K562 (cell line): ENCODE data around the gene RPN1. TPM values are rescaled to one million over a fixed set of nuclear protein-coding genes. Genes with fewer than 3 reads are reported as not detected.
A peak's percentile ranks its signal among the peaks of the same experiment; 100 is the strongest.

Source experiments
- ATAC-seq: fragments of 200-7000 bp; cut with Tn5 transposase; 3 replicates; pipeline ENCODE4 v1.9.1; 2020; ENCODE audit warnings: moderate library complexity
- BruUV-seq: library from RNA; stranded (reverse); fragments of 400-500 nt; replicated peaks from 2 replicates; lab custom pipeline; 2021; lab: Mats Ljungman, UMichigan
- CTCF ChIA-PET: fragments of 300-600 bp; formaldehyde crosslinking; extraction: SDS; loops from one replicate; lab custom pipeline; 2021; ENCODE audit warnings: low intra/inter-chr PET ratio; lab: Yijun Ruan, JAX
- POLR2A ChIA-PET: fragments of 300-600, 350-650 bp; sonication (Branson Sonifier 250); formaldehyde crosslinking; extraction: SDS; loops from one replicate; lab custom pipeline; 2021; ENCODE audit warnings: antibody characterized with exemption, inconsistent platforms; lab: Yijun Ruan, JAX
- DNase-seq, 4 experiments: peaks; one replicate each; pipeline versions ENCODE4 v3.0.0 to v3.0.0-alpha.2; 2011 to 2018; ENCODE audit warnings: low spot score in 3 of 4, mixed read lengths in 3 of 4; ENCODE audit errors: extremely low read depth in 1 of 4
- FAIRE-seq: peaks from 2 replicates; lab custom pipeline; 2011; peaks lifted over from hg19 to GRCh38; lab: Jason Lieb, UNC
- H2AFZ ChIP-seq: 2 replicates; pipeline ENCODE4 v1.6.0; 2011; ENCODE audit warnings: low read depth, low read length, control low read depth, inconsistent platforms
- H3K27ac ChIP-seq: fragments of 200-600 bp; 3 replicates; pipeline ENCODE4 v1.8.0; 2011; ENCODE audit warnings: low read depth, mild to moderate bottlenecking, control low read depth, inconsistent platforms, low read length, moderate library complexity, mixed read lengths; ENCODE audit errors: extremely low read depth
- H3K27me3 ChIP-seq, 2 experiments: fragments of 300-600 bp in 1 of 2; 2 replicates in 1 of 2; 3 replicates in 1 of 2; pipeline versions ENCODE4 v1.6.0 to v1.8.0; 2011; ENCODE audit warnings: inconsistent platforms in 2 of 2, low read length in 2 of 2, mild to moderate bottlenecking in 1 of 2, mixed read lengths in 1 of 2, moderate library complexity in 1 of 2; ENCODE audit not compliant: control insufficient read depth in 2 of 2, insufficient read depth in 2 of 2
- H3K36me3 ChIP-seq: fragments of 300-600 bp; 3 replicates; pipeline ENCODE4 v1.8.0; 2011; ENCODE audit warnings: mild to moderate bottlenecking, low read length, inconsistent platforms; ENCODE audit not compliant: control insufficient read depth, insufficient read depth
- H3K4me1 ChIP-seq, 2 experiments: fragments of 200-600 bp in 1 of 2; replicated peaks in 1 of 2; 2 replicates in 1 of 2; 3 replicates in 1 of 2; pipeline versions ENCODE4 v1.5.1 to v1.8.0; 2011; ENCODE audit warnings: inconsistent platforms in 2 of 2, low read length in 2 of 2, mild to moderate bottlenecking in 1 of 2, mixed read lengths in 1 of 2, moderate library complexity in 1 of 2; ENCODE audit not compliant: control insufficient read depth in 2 of 2, insufficient read depth in 2 of 2
- H3K4me2 ChIP-seq: 2 replicates; pipeline ENCODE4 v1.6.1; 2011; ENCODE audit warnings: low read length, control low read depth, inconsistent platforms, mixed read lengths; ENCODE audit not compliant: insufficient read depth
- H3K4me3 ChIP-seq: fragments of 200-600 bp; sonication (generic), shearing (Covaris generic); 2 replicates; pipeline ENCODE4 v1.5.1; 2016; ENCODE audit warnings: control low read depth, inconsistent platforms
- H3K79me2 ChIP-seq: fragments of 200-600 bp; 3 replicates; pipeline ENCODE4 v1.8.0; 2011; ENCODE audit warnings: low read length, inconsistent platforms; ENCODE audit not compliant: control insufficient read depth, insufficient read depth
- H3K9ac ChIP-seq, 2 experiments: 2 replicates each; pipeline versions ENCODE4 v1.6.0 to v1.6.1; 2011; ENCODE audit warnings: low read depth in 2 of 2, low read length in 2 of 2, control low read depth in 1 of 2, inconsistent platforms in 1 of 2, mild to moderate bottlenecking in 1 of 2, mixed read lengths in 1 of 2; ENCODE audit not compliant: insufficient read depth in 1 of 2
- H3K9me1 ChIP-seq: one replicate; pipeline ENCODE4 v1.6.0; 2011; ENCODE audit warnings: inconsistent platforms, mild to moderate bottlenecking, low read length, moderate library complexity; ENCODE audit not compliant: control insufficient read depth, insufficient read depth
- H3K9me3 ChIP-seq: replicated peaks from 2 replicates; pipeline ENCODE4 v1.5.1; 2011; ENCODE audit warnings: low read depth, low read length, inconsistent platforms; ENCODE audit not compliant: control insufficient read depth, insufficient read depth
- H4K20me1 ChIP-seq: replicated peaks from 2 replicates; pipeline ENCODE4 v1.6.1; 2011; ENCODE audit warnings: low read length, inconsistent platforms, mixed read lengths; ENCODE audit not compliant: control insufficient read depth, insufficient read depth
- DEAF1 ChIP-seq: fragments of 450-650 bp; formaldehyde crosslinking; IDR thresholded peaks from 2 replicates; pipeline ENCODE4 v1.4.0; 2020; ENCODE audit warnings: mild to moderate bottlenecking, moderate library complexity
- EP400 ChIP-seq: fragments of 450-650 bp; IDR thresholded peaks from 2 replicates; pipeline ENCODE4 v1.6.1; 2017; ENCODE audit warnings: antibody characterized with exemption, mild to moderate bottlenecking, moderate library complexity
- L3MBTL2 ChIP-seq: fragments of 450-650 bp; IDR thresholded peaks from 2 replicates; pipeline ENCODE4 v1.6.1; 2016; ENCODE audit warnings: mild to moderate bottlenecking, moderate library complexity
- MAX ChIP-seq: sonication (generic); formaldehyde crosslinking; IDR thresholded peaks from 2 replicates; pipeline ENCODE4 v1.9.0; 2022; ENCODE audit warnings: mild to moderate bottlenecking, missing genetic modification reagents
- MYC ChIP-seq, 2 experiments: fragments of 250-450 bp in 1 of 2; sonication (Bioruptor Pico) in 1 of 2; IDR thresholded peaks; 2 replicates each; pipeline versions ENCODE4 v1.5.1 to v1.6.1; 2012 to 2021; ENCODE audit warnings: low read depth in 2 of 2, borderline replicate concordance in 1 of 2, improper control_type of control experiment in 1 of 2, low read length in 1 of 2, mild to moderate bottlenecking in 1 of 2, moderate library complexity in 1 of 2
- RAD21 ChIP-seq, 2 experiments: fragments of 250-450 bp in 1 of 2; fragments of 450-650 bp in 1 of 2; sonication (Bioruptor Pico) in 1 of 2; formaldehyde crosslinking in 1 of 2; IDR thresholded peaks in 1 of 2; conservative IDR thresholded peaks in 1 of 2; 2 replicates each; pipeline versions ENCODE4 v1.4.0 to v1.8.0; 2020 to 2022; ENCODE audit warnings: mild to moderate bottlenecking in 2 of 2, moderate library complexity in 1 of 2
- SMARCA5 ChIP-seq: fragments of 450-650 bp; IDR thresholded peaks from 2 replicates; pipeline ENCODE4 v1.6.1; 2016
- SMC3 ChIP-seq: conservative IDR thresholded peaks from 2 replicates; pipeline ENCODE4 v1.6.1; 2011; ENCODE audit warnings: low read depth, low read length, improper control_type of control experiment; ENCODE audit not compliant: insufficient read depth
- WGBS: fragments of 100-300 bp; shearing (Covaris generic); methylation state at CpG from one replicate; pipeline ENCODE4 v1.1.6; 2016; ENCODE audit warnings: low coverage, mixed read lengths; ENCODE audit not compliant: insufficient coverage; ENCODE audit errors: missing lambda C conversion rate; 5-methylcytosine and 5-hydroxymethylcytosine counted together
- in situ Hi-C: fragments of 300-500 bp; cut with MboI; formaldehyde crosslinking; loops from 4 replicates; pipeline ENCODE4 v1.15.0; 2018; ENCODE audit warnings: inconsistent platforms, mixed read lengths
- intact Hi-C: fragments of 100-400 bp; cut with micrococcal nuclease; formaldehyde crosslinking; loops from 2 replicates; pipeline ENCODE4 v1.14.2; 2022
- polyA plus RNA-seq, 8 experiments: library from polyadenylated mRNA; depleted of rRNA in 4 of 8; stranded (reverse) in 5 of 8; unstranded in 3 of 8; fragments of >200 nt; fragmentation: Nextera tagmentation in 2 of 8; fragmentation: Illumina TruSeq in 1 of 8; extraction: Ambion mirVana in 2 of 8; extraction: Trizol in 1 of 8; gene quantifications; 2 replicates each; pipeline versions ENCODE4 v1.2.1 to v1.2.3, GENCODE V29; 2011 to 2014; ENCODE audit warnings: inconsistent platforms in 1 of 8, missing spikeins in 1 of 8
- total RNA-seq, 7 experiments: library from RNA; depleted of rRNA in 6 of 7; stranded (reverse); fragments of >200 nt in 6 of 7; fragmentation: Illumina TruSeq in 2 of 7; extraction: Trizol in 2 of 7; gene quantifications; 2 replicates each; pipeline versions ENCODE4 v1.2.1 to v1.2.3, GENCODE V29; 2011 to 2021; ENCODE audit warnings: low replicate concordance in 1 of 7
- TF ChIP-seq, protein P1 (sequence below): sonication (generic); formaldehyde crosslinking; IDR thresholded peaks from 2 replicates; pipeline ENCODE4 v1.8.0; 2022; ENCODE audit warnings: missing genetic modification reagents, mild to moderate bottlenecking, moderate library complexity, borderline replicate concordance
- TF ChIP-seq, protein P2 (sequence below): sonication (generic); formaldehyde crosslinking; IDR thresholded peaks from 2 replicates; pipeline ENCODE4 v1.9.0; 2022; ENCODE audit warnings: mild to moderate bottlenecking, missing genetic modification reagents
- TF ChIP-seq, protein P3 (sequence below), 2 experiments: fragments of 450-650 bp; IDR thresholded peaks; 2 replicates each; pipeline ENCODE4 v1.6.1; 2016
- TF ChIP-seq, protein P4 (sequence below), 2 experiments: fragments of 450-650 bp; conservative IDR thresholded peaks; 2 replicates each; pipeline ENCODE4 v1.6.1; 2017; ENCODE audit warnings: mild to moderate bottlenecking in 2 of 2, moderate library complexity in 2 of 2

Gene RPN1
- total and polyA plus RNA-seq, 9 of the 15 experiments (the other 6 are each of a cell fraction or from before 2014, with no cell fraction given), result 39.5 to 300 (median 148) TPM

- H3K27ac ChIP-seq, result peak overlapping the region; percentile 71; the same call in 2 of the 3 replicates
- FAIRE-seq (no peak), DNase-seq (peak; percentile 27 to 66 (median 36)), ATAC-seq (peak; percentile 92)
- no peak overlapping the region for H3K4me3 ChIP-seq
- intact Hi-C loops (loop anchor here (10.0 kb wide), 1 partner anchor 150 kb away; no protein-coding TSS in a partner anchor), in situ Hi-C loops (no loop called here)
- H3K4me2 ChIP-seq, result no peak overlapping the region
- peak overlapping the region; percentile 87 for H2AFZ ChIP-seq
- 42% methylated on average over 12 of the region's 13 CpGs for WGBS
- no peaks in the 10 kb centered on the region for H3K9me1 ChIP-seq
- H3K9me3 ChIP-seq, result peaks cover 5% of the 10 kb centered on the region
- H3K36me3 ChIP-seq, result no peaks in the 10 kb centered on the region
- H3K4me1 ChIP-seq, result peaks cover 14 to 23% of the 10 kb centered on the region in 2 experiments
- no TSS peak for BruUV-seq
- peak overlapping the region; percentile 42 to 44; a peak in 3 of 4 replicates for H3K9ac ChIP-seq
- H3K79me2 ChIP-seq, result no peaks in the 10 kb centered on the region
- CTCF ChIA-PET, result interaction anchor here (0.5 kb wide), 2 partner anchors 158 to 353 kb away, joined by 3 to 4 read pairs; no protein-coding TSS in a partner anchor
- H3K27me3 ChIP-seq, result no peaks in the 10 kb centered on the region
- no peaks in the 10 kb centered on the region for H4K20me1 ChIP-seq
- POLR2A ChIA-PET, result interaction anchor here (0.6 to 1.9 kb wide), 7 partner anchors 12 to 1451 kb away, joined by 3 to 7 read pairs (median 4); no protein-coding TSS in a partner anchor
- 0 out of 2 replicates have a peak, but pooled peaks have one; percentile 23 for TF ChIP-seq EP400
- TF ChIP-seq, protein P1, sequence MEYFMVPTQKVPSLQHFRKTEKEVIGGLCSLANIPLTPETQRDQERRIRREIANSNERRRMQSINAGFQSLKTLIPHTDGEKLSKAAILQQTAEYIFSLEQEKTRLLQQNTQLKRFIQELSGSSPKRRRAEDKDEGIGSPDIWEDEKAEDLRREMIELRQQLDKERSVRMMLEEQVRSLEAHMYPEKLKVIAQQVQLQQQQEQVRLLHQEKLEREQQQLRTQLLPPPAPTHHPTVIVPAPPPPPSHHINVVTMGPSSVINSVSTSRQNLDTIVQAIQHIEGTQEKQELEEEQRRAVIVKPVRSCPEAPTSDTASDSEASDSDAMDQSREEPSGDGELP (CRISPR knock-in tag), result peak; percentile 75; the same call in 1 of the 2 replicates
- peak; percentile 29; the same call in 1 of the 2 replicates for TF ChIP-seq MAX (CRISPR knock-in tag)
- peak; percentile 70 for TF ChIP-seq MYC (IDR thresholded peaks at IDR 0.05; ENCODE audit: low read depth, low read length)
- no peak for TF ChIP-seq MYC (CRISPR knock-in tag; IDR thresholded peaks at IDR 0.05; ENCODE audit: borderline replicate concordance, low read depth)
- 0 out of 2 replicates have a peak, but pooled peaks have one; percentile 21 for TF ChIP-seq SMC3
- TF ChIP-seq, protein P2, sequence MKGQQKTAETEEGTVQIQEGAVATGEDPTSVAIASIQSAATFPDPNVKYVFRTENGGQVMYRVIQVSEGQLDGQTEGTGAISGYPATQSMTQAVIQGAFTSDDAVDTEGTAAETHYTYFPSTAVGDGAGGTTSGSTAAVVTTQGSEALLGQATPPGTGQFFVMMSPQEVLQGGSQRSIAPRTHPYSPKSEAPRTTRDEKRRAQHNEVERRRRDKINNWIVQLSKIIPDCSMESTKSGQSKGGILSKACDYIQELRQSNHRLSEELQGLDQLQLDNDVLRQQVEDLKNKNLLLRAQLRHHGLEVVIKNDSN, result peak; percentile 58
- TF ChIP-seq SMARCA5, result no peak
- TF ChIP-seq, protein P3, sequence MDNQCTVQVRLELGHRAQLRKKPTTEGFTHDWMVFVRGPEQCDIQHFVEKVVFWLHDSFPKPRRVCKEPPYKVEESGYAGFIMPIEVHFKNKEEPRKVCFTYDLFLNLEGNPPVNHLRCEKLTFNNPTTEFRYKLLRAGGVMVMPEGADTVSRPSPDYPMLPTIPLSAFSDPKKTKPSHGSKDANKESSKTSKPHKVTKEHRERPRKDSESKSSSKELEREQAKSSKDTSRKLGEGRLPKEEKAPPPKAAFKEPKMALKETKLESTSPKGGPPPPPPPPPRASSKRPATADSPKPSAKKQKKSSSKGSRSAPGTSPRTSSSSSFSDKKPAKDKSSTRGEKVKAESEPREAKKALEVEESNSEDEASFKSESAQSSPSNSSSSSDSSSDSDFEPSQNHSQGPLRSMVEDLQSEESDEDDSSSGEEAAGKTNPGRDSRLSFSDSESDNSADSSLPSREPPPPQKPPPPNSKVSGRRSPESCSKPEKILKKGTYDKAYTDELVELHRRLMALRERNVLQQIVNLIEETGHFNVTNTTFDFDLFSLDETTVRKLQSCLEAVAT (IDR thresholded peaks at IDR 0.05), result no peak
- peak; percentile 64 to 77 for TF ChIP-seq RAD21 (CRISPR knock-in tag; conservative IDR thresholded peaks at IDR 0.05 in 1 of 2, IDR thresholded peaks at IDR 0.05 in 1 of 2)
- 0 out of 2 replicates have a peak, but pooled peaks have one; percentile 28 for TF ChIP-seq DEAF1 (CRISPR knock-in tag)
- TF ChIP-seq, protein P4, sequence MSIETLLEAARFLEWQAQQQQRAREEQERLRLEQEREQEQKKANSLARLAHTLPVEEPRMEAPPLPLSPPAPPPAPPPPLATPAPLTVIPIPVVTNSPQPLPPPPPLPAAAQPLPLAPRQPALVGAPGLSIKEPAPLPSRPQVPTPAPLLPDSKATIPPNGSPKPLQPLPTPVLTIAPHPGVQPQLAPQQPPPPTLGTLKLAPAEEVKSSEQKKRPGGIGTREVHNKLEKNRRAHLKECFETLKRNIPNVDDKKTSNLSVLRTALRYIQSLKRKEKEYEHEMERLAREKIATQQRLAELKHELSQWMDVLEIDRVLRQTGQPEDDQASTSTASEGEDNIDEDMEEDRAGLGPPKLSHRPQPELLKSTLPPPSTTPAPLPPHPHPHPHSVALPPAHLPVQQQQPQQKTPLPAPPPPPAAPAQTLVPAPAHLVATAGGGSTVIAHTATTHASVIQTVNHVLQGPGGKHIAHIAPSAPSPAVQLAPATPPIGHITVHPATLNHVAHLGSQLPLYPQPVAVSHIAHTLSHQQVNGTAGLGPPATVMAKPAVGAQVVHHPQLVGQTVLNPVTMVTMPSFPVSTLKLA (conservative IDR thresholded peaks at IDR 0.05), result peak; percentile 63 to 75; a peak in 3 of 4 replicates
- peak; percentile 64 for TF ChIP-seq L3MBTL2
These were observed 66.1 kb downstream of the RPN1 start for GRCh38 chr3:128584412-128585020.
